Breast epithelium (tissue), 3 donors: ENCODE data around the gene LRP6.

Source experiments
- CTCF ChIP-seq, 3 donors: fragments of 450-650 bp; IDR thresholded peaks; one replicate each; pipeline ENCODE4 v1.5.1; 2016 to 2017; ENCODE audit warnings: antibody characterized with exemption in 3 of 3, mild to moderate bottlenecking in 3 of 3, moderate library complexity in 3 of 3
- POLR2A ChIP-seq: fragments of 450-650 bp; IDR thresholded peaks from one replicate; pipeline ENCODE4 v1.6.1; 2016; ENCODE audit warnings: antibody characterized with exemption, mild to moderate bottlenecking, moderate library complexity
- POLR2AphosphoS5 ChIP-seq, 3 donors: sonication (generic); formaldehyde crosslinking; IDR thresholded peaks; one replicate each; pipeline ENCODE4 v1.6.1; 2017; ENCODE audit warnings: antibody characterized with exemption in 3 of 3

- TF ChIP-seq POLR2A (no peak), CTCF (IDR thresholded peaks at IDR 0.05) (no peak), POLR2AphosphoS5 (IDR thresholded peaks at IDR 0.05) (no peak)
Observed at GRCh38 chr12:12266389-12266872, 413 bp downstream of the LRP6 start.
